OCI-LY7 (cell line): Measurements from ENCODE around the gene PPARGC1A.

ENCODE experiments used
- CTCF ChIP-seq: fragments of 200-600 bp; sonication (generic); conservative IDR thresholded peaks from 2 replicates; pipeline ENCODE4 v1.5.1; 2014; ENCODE audit warnings: mild to moderate bottlenecking, antibody characterized with exemption, low read length, moderate library complexity, mixed read lengths
- EZH2phosphoT487 ChIP-seq: fragments of 200-600 bp; sonication (generic); IDR thresholded peaks from 2 replicates; pipeline ENCODE4 v1.6.1; 2018; ENCODE audit warnings: low read depth, borderline replicate concordance, mild to moderate bottlenecking, mixed run types, antibody characterized with exemption, low read length, moderate library complexity, mixed read lengths

DNA sequence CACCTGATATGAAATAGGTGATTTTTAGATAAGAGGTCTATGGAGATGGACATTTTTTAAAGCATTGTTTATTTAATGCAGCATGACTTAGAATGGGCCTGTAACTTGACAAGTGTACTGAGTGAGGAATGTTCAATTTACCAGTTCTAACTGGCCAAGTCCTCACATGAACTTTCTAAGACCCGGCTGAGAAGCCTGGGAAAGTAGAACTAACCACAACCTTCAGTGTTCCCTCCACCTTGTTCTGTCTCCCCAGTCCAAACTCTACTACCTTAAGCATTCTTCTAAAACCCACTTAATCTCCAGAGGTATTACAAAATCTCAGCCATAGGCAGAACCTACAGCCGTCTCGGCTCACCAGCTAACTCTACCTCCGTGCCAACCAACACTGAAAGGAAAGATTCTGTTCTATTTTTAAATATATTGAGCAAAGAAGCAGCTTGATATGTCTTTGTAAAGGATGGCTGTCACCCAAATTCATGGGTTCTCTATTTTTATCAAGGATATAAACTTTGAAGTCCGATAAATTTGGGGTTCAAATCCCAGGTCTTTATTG, 6.8 kb downstream of the PPARGC1A start:
- TF ChIP-seq CTCF (no peak), EZH2phosphoT487 (no peak)
